ENCODE data around the gene TMEM170B. TPM values are rescaled to one million over a fixed set of nuclear protein-coding genes. Genes with fewer than 3 reads are reported as not detected.

Gene TMEM170B
- polyA plus RNA-seq, 1 donor (not counting 4 experiments of a cell fraction or from before 2014, with no cell fraction given) = 0.08 TPM

DNA sequence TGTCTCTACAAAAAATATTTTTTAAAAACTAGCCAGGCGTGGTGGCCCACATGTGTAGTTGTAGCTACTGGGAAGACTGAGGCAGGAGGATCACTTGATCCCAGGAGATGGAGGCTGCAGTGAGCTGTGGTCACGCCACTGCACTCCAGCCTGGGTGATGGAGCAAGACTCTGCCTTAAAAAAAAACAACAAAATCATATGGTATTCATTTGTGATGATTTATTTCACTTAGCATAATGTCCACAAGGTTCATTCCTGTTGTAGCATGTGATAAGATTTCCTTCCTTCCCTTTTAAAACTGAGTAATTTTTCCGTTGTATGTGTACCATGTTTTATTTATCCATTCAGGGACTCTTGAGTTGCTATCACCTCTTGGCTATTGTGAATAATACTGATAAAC lies 26.2 kb downstream of the TMEM170B start:
- Histone ChIP-seq H3K4me2 (ENCODE audit: control insufficient read depth, extremely low read depth, insufficient read depth, low read depth, low read length) (no peak overlapping the region), H3K9me1 (ENCODE audit: control insufficient read depth, extremely low read depth, insufficient read depth, low read length) (no peaks in the 10 kb centered on the region), H3K4me1 (ENCODE audit: control insufficient read depth, extremely low read depth, insufficient read depth, low read length) (no peaks in the 10 kb centered on the region), H3K9ac (ENCODE audit: control insufficient read depth, extremely low read depth, insufficient read depth, low read length) (no peak overlapping the region), H2AFZ (ENCODE audit: control insufficient read depth, low read length) (no peak overlapping the region), H3K36me3 (ENCODE audit: control insufficient read depth in 2 of 2, extremely low read depth in 1 of 2, insufficient read depth in 2 of 2, low read length in 2 of 2) (no peaks in the 10 kb centered on the region), H3K79me2 (ENCODE audit: control insufficient read depth, insufficient read depth, low read length) (no peaks in the 10 kb centered on the region), H3K4me3 (ENCODE audit: control insufficient read depth in 2 of 3, extremely low read depth in 1 of 3, insufficient read depth in 2 of 3, low read depth in 1 of 3, low read length in 3 of 3) (no peak overlapping the region), H3K27ac (ENCODE audit: control insufficient read depth, insufficient read depth, low read length) (no peak overlapping the region), H3K27me3 (ENCODE audit: control insufficient read depth, extremely low read depth, insufficient read depth, low read length) (no peaks in the 10 kb centered on the region), H4K20me1 (ENCODE audit: control insufficient read depth, extremely low read depth, insufficient read depth, low read length) (no peaks in the 10 kb centered on the region), H3K9me3 (ENCODE audit: control insufficient read depth, low read depth, low read length) (no peaks in the 10 kb centered on the region)
- DNase-seq (ENCODE audit: low read depth, low spot score) = no peak
- no peak for FAIRE-seq
- dilution Hi-C loops (cut with MboI; ENCODE audit: extremely low pct_ligation_motif_present, low sequenced_read_pairs) = no loop called here
- TF ChIP-seq, protein P1, sequence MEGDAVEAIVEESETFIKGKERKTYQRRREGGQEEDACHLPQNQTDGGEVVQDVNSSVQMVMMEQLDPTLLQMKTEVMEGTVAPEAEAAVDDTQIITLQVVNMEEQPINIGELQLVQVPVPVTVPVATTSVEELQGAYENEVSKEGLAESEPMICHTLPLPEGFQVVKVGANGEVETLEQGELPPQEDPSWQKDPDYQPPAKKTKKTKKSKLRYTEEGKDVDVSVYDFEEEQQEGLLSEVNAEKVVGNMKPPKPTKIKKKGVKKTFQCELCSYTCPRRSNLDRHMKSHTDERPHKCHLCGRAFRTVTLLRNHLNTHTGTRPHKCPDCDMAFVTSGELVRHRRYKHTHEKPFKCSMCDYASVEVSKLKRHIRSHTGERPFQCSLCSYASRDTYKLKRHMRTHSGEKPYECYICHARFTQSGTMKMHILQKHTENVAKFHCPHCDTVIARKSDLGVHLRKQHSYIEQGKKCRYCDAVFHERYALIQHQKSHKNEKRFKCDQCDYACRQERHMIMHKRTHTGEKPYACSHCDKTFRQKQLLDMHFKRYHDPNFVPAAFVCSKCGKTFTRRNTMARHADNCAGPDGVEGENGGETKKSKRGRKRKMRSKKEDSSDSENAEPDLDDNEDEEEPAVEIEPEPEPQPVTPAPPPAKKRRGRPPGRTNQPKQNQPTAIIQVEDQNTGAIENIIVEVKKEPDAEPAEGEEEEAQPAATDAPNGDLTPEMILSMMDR (optimal IDR thresholded peaks at IDR 0.05 in 1 of 3, IDR thresholded peaks at IDR 0.05 in 1 of 3, conservative IDR thresholded peaks at IDR 0.05 in 1 of 3; ENCODE audit: extremely low read depth in 1 of 3, insufficient read depth in 2 of 3, low read length in 3 of 3) = no peak
- no peak for TF ChIP-seq EZH2 (IDR thresholded peaks at IDR 0.05; ENCODE audit: low read length)

DNA sequence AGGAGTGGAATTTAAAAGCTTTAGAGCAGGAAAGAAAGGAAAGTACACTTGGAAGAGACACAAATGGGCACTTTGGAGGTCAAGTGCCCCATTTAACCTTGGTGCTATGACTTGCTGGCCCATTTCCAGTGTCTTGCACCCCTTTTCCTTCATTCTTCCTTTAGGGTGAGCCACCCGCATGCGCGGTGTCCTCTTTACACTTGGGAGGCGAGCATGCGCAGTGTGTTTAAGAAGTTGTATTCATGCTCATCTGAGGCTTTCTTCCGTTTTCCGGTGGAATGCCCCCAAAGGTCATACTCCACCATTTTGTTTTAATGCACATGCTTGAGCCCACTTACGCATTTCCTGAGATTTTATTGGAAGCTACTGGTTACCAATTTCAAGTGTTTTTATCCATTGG lies 29.1 kb downstream of the TMEM170B start:
- Histone ChIP-seq H3K9ac (ENCODE audit: control insufficient read depth, extremely low read depth, insufficient read depth, low read length) (no peak overlapping the region), H3K36me3 (ENCODE audit: control insufficient read depth in 2 of 2, extremely low read depth in 1 of 2, insufficient read depth in 2 of 2, low read length in 2 of 2) (no peaks in the 10 kb centered on the region), H2AFZ (ENCODE audit: control insufficient read depth, low read length) (no peak overlapping the region), H3K27me3 (ENCODE audit: control insufficient read depth, extremely low read depth, insufficient read depth, low read length) (no peaks in the 10 kb centered on the region), H3K4me1 (ENCODE audit: control insufficient read depth, extremely low read depth, insufficient read depth, low read length) (no peaks in the 10 kb centered on the region), H4K20me1 (ENCODE audit: control insufficient read depth, extremely low read depth, insufficient read depth, low read length) (no peaks in the 10 kb centered on the region), H3K4me3 (ENCODE audit: control insufficient read depth in 2 of 3, extremely low read depth in 1 of 3, insufficient read depth in 2 of 3, low read depth in 1 of 3, low read length in 3 of 3) (no peak overlapping the region), H3K27ac (ENCODE audit: control insufficient read depth, insufficient read depth, low read length) (no peak overlapping the region), H3K4me2 (ENCODE audit: control insufficient read depth, extremely low read depth, insufficient read depth, low read depth, low read length) (no peak overlapping the region), H3K9me1 (ENCODE audit: control insufficient read depth, extremely low read depth, insufficient read depth, low read length) (no peaks in the 10 kb centered on the region), H3K9me3 (ENCODE audit: control insufficient read depth, low read depth, low read length) (no peaks in the 10 kb centered on the region), H3K79me2 (ENCODE audit: control insufficient read depth, insufficient read depth, low read length) (no peaks in the 10 kb centered on the region)
- dilution Hi-C loops (cut with MboI; ENCODE audit: extremely low pct_ligation_motif_present, low sequenced_read_pairs) = no loop called here
- TF ChIP-seq EZH2 (IDR thresholded peaks at IDR 0.05; ENCODE audit: low read length) = no peak
- TF ChIP-seq, protein P1 (optimal IDR thresholded peaks at IDR 0.05 in 1 of 3, IDR thresholded peaks at IDR 0.05 in 1 of 3, conservative IDR thresholded peaks at IDR 0.05 in 1 of 3; ENCODE audit: extremely low read depth in 1 of 3, insufficient read depth in 2 of 3, low read length in 3 of 3) = no peak
- FAIRE-seq (no peak), DNase-seq (ENCODE audit: low read depth, low spot score) (no peak)
